Skeletal muscle satellite cell (primary cell): Measurements from ENCODE around the gene UBA52.

Experiments used
- H3K27me3 ChIP-seq: 2 replicates; pipeline ENCODE4 v1.7.0; 2013; ENCODE audit warnings: low read length; ENCODE audit not compliant: control insufficient read depth, insufficient read depth
- H3K36me3 ChIP-seq: 2 replicates; pipeline ENCODE4 v1.7.0; 2013; ENCODE audit warnings: mild to moderate bottlenecking, control low read depth, low read length; ENCODE audit not compliant: insufficient read depth
- H3K4me1 ChIP-seq: 2 replicates; pipeline ENCODE4 v1.7.0; 2013; ENCODE audit warnings: low read length; ENCODE audit not compliant: control insufficient read depth, insufficient read depth
- H3K4me2 ChIP-seq: 2 replicates; pipeline ENCODE4 v1.7.0; 2013; ENCODE audit warnings: mild to moderate bottlenecking, low read length
- H3K4me3 ChIP-seq: 2 replicates; pipeline ENCODE4 v1.7.0; 2013; ENCODE audit warnings: low read length
- H3K9ac ChIP-seq: 2 replicates; pipeline ENCODE4 v1.7.0; 2013; ENCODE audit warnings: mild to moderate bottlenecking, low read depth, low read length, moderate library complexity
- H3K9me3 ChIP-seq: replicated peaks from 2 replicates; pipeline ENCODE4 v1.7.0; 2013; ENCODE audit warnings: mild to moderate bottlenecking, control low read depth, low read length

UBA52 gene

GRCh38 chr19:18606281-18607225 lies 34.9 kb downstream of the UBA52 start, which contains the start of gene CRLF1:
TSS of gene CRLF1 (minus strand) at chr19:18606799. CDS start at chr19:18606656, 143 bp downstream.
- Histone ChIP-seq H3K9me3 (no peaks in the 10 kb centered on the region), H3K9ac (peak within 1 kb of the TSS; percentile 59), H3K4me3 (peak within 1 kb of the TSS; percentile 72), H3K36me3 (no peaks in the 10 kb centered on the region), H3K27me3 (peaks cover 39% of the 10 kb centered on the region), H3K4me2 (peak within 1 kb of the TSS; percentile 84), H3K4me1 (peaks cover 23% of the 10 kb centered on the region)

GRCh38 chr19:18607226-18608101 lies 35.8 kb downstream of the UBA52 start:
- Histone ChIP-seq H3K9ac (no peak overlapping the region), H3K9me3 (no peaks in the 10 kb centered on the region), H3K4me3 (peak overlapping the region; percentile 60), H3K36me3 (no peaks in the 10 kb centered on the region), H3K4me2 (peak overlapping the region; percentile 77), H3K4me1 (peaks cover 32% of the 10 kb centered on the region), H3K27me3 (peaks cover 48% of the 10 kb centered on the region)

GRCh38 chr19:18608102-18608804 lies 36.6 kb downstream of the UBA52 start:
- Histone ChIP-seq H3K36me3 (no peaks in the 10 kb centered on the region), H3K27me3 (peaks cover 55% of the 10 kb centered on the region), H3K4me2 (peak overlapping the region; percentile 77), H3K4me3 (no peak overlapping the region), H3K4me1 (peaks cover 28% of the 10 kb centered on the region), H3K9ac (no peak overlapping the region), H3K9me3 (no peaks in the 10 kb centered on the region)

GRCh38 chr19:18608805-18609716 lies 37.4 kb downstream of the UBA52 start:
- no peak overlapping the region for H3K9ac ChIP-seq
- H3K27me3 ChIP-seq, result peaks cover 62% of the 10 kb centered on the region
- no peak overlapping the region for H3K4me3 ChIP-seq
- H3K9me3 ChIP-seq, result no peaks in the 10 kb centered on the region
- no peak overlapping the region for H3K4me2 ChIP-seq
- H3K4me1 ChIP-seq, result peaks cover 21% of the 10 kb centered on the region
- no peaks in the 10 kb centered on the region for H3K36me3 ChIP-seq

- Histone ChIP-seq H3K4me2 (no peak overlapping the region), H3K9me3 (no peaks in the 10 kb centered on the region), H3K27me3 (peaks cover 68% of the 10 kb centered on the region), H3K4me3 (no peak overlapping the region), H3K36me3 (no peaks in the 10 kb centered on the region), H3K9ac (no peak overlapping the region), H3K4me1 (peaks cover 15% of the 10 kb centered on the region)
Observed at GRCh38 chr19:18609717-18610051, 38.0 kb downstream of the UBA52 start.

- H3K4me2 ChIP-seq, result no peak overlapping the region
- peaks cover 15% of the 10 kb centered on the region for H3K4me1 ChIP-seq
- no peaks in the 10 kb centered on the region for H3K9me3 ChIP-seq
- H3K27me3 ChIP-seq, result peaks cover 70% of the 10 kb centered on the region
- no peak overlapping the region for H3K9ac ChIP-seq
- H3K4me3 ChIP-seq, result no peak overlapping the region
- H3K36me3 ChIP-seq, result no peaks in the 10 kb centered on the region
Observed at GRCh38 chr19:18610245-18610555, 38.5 kb downstream of the UBA52 start.

GRCh38 chr19:18610556-18611326 lies 39.1 kb downstream of the UBA52 start:
- H3K4me1 ChIP-seq, result peaks cover 15% of the 10 kb centered on the region
- no peaks in the 10 kb centered on the region for H3K9me3 ChIP-seq
- no peak overlapping the region for H3K9ac ChIP-seq
- no peak overlapping the region for H3K4me3 ChIP-seq
- peaks cover 73% of the 10 kb centered on the region for H3K27me3 ChIP-seq
- no peak overlapping the region for H3K4me2 ChIP-seq
- H3K36me3 ChIP-seq, result no peaks in the 10 kb centered on the region

- Histone ChIP-seq H3K4me3 (peak overlapping the region; percentile 19), H3K9me3 (no peaks in the 10 kb centered on the region), H3K36me3 (no peaks in the 10 kb centered on the region), H3K4me1 (peaks cover 15% of the 10 kb centered on the region), H3K9ac (no peak overlapping the region), H3K4me2 (peak overlapping the region; percentile 85), H3K27me3 (peaks cover 73% of the 10 kb centered on the region)
Observed at GRCh38 chr19:18611327-18612050, 39.8 kb downstream of the UBA52 start.

- no peak overlapping the region for H3K9ac ChIP-seq
- H3K27me3 ChIP-seq, result peaks cover 72% of the 10 kb centered on the region
- H3K9me3 ChIP-seq, result no peaks in the 10 kb centered on the region
Observed at GRCh38 chr19:18612051-18612771, 40.6 kb downstream of the UBA52 start.

More at GRCh38 chr19:18612051-18612771, 40.6 kb downstream of the UBA52 start:
- Histone ChIP-seq H3K4me2 (peak overlapping the region; percentile 85), H3K4me3 (peak overlapping the region; percentile 68), H3K4me1 (peaks cover 15% of the 10 kb centered on the region), H3K36me3 (no peaks in the 10 kb centered on the region)
